ENCODE data around the gene TSPY10. TPM values are rescaled to one million over a fixed set of nuclear protein-coding genes. Genes with fewer than 3 reads are reported as not detected.
"Not testable (repeated sequence)": the region's sequence is repeated elsewhere in the genome, so short reads cannot be mapped to it uniquely, and the experiment has no call there.

The TSPY10 gene, protein sequence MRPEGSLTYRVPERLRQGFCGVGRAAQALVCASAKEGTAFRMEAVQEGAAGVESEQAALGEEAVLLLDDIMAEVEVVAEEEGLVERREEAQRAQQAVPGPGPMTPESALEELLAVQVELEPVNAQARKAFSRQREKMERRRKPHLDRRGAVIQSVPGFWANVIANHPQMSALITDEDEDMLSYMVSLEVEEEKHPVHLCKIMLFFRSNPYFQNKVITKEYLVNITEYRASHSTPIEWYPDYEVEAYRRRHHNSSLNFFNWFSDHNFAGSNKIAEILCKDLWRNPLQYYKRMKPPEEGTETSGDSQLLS
- not detected for total RNA-seq
- long read RNA-seq: 0 reads

DNA sequence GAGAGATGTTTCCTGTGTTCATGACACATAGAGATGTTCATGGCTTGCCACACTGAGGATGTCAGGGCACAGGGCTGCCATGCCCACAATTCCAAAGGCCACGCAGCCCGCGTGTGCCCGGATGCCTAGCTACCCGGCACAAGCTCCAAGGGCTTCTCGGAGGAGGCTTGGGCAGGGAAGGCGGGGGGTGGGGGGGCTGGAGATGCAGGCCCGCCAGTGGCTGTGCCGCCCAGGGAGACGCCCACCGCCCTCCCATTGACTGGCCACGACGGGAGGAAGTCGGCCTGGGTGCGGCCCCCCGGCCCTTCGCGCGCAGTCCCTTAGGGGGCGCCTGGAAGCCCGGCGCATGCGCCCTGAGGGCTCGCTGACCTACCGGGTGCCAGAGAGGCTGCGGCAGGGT lies at the start of gene TSPY10:
Gene TSPY10, plus strand, starts transcription at position 301 of the 400 bp plus-strand sequence. Its CDS starts 46 bp downstream, at position 347.
- ATAC-seq; DNase-seq; intact Hi-C loops (cut with DNase I, micrococcal nuclease): not testable (repeated sequence)

DNA sequence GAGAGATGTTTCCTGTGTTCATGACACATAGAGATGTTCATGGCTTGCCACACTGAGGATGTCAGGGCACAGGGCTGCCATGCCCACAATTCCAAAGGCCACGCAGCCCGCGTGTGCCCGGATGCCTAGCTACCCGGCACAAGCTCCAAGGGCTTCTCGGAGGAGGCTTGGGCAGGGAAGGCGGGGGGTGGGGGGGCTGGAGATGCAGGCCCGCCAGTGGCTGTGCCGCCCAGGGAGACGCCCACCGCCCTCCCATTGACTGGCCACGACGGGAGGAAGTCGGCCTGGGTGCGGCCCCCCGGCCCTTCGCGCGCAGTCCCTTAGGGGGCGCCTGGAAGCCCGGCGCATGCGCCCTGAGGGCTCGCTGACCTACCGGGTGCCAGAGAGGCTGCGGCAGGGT lies 40.7 kb upstream of the TSPY10 start, which contains the start of gene TSPY9:
Gene TSPY9, plus strand, starts transcription at position 301 of the 400 bp plus-strand sequence. Its CDS starts 46 bp downstream, at position 347.
- DNase-seq: not testable (repeated sequence)

GRCh38 chrY:9504396-9504795 lies 23.3 kb upstream of the TSPY10 start:
- intact Hi-C loops (cut with DNase I, micrococcal nuclease): not testable (repeated sequence)

More for the DNA sequence above, 40.7 kb upstream of the TSPY10 start, which contains the start of gene TSPY9:
- intact Hi-C loops (cut with DNase I, micrococcal nuclease); ATAC-seq: not testable (repeated sequence)

DNA sequence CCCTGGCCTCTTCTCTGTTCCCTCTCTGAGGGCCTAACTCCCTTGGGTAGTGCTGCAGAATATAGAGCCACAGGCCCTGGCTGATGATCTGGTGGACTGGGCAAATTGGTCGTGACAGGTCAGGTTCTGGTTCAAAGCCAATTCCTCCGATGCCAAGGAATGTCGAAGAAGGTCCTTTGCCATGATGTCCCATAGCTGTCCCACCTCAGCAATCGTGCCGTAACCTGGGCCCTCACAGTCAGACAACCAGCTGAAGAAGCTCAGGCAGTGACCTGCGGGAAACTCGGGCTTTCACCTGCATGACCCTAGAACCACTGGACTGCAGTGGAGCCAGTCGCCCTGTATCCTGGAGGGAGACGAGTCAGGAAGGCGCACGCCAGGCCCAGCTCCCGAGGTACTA lies 11.4 kb upstream of the TSPY10 start:
- intact Hi-C loops (cut with DNase I, micrococcal nuclease); ATAC-seq; DNase-seq: not testable (repeated sequence)

More at GRCh38 chrY:9504396-9504795, 23.3 kb upstream of the TSPY10 start:
- DNase-seq, ATAC-seq: not testable (repeated sequence)

Other genes with a start within 250 kb of the TSPY10 start
- gene TSPY4, start 190.4 kb upstream of the TSPY10 start, total RNA-seq: not detected
- not detected for gene TSPY8, start 170.1 kb upstream of the TSPY10 start, total RNA-seq
- not detected for gene TSPY3, start 129.5 kb upstream of the TSPY10 start, total RNA-seq
- gene TSPY1, start 60.9 kb upstream of the TSPY10 start, total RNA-seq: not detected
- gene TSPY9, start 40.6 kb upstream of the TSPY10 start, total RNA-seq: not detected